ENCODE measurements around the gene H2AZ2. TPM values are rescaled to one million over a fixed set of nuclear protein-coding genes. Genes with fewer than 3 reads are reported as not detected.

The H2AZ2 gene
- total and polyA plus RNA-seq, 2 donors from 2014 or later, result 121 to 140 TPM

DNA sequence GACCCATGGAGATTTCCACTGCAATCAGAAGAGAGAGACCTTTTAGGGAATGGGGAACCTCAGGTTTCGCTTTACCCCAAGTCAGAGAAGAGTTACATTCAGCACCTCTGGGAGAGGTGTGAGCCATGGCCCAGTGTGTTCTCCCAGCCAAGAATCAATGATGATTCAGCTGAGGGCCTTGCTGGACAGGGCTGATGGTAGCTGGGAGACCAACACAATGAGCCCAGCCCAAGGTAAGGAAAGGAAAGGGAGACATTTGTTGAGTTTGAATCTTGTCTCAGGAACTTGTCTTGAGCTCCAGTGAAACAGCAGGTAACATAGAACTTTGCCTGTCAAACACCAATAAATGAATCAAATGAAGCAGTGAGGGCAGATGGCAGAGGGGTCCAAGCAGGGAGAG, 65.4 kb downstream of the H2AZ2 start:
- Histone ChIP-seq H3K27ac (ENCODE audit: low read depth in 2 of 2, low read length in 2 of 2) (no peak overlapping the region), H3K4me1 (ENCODE audit: control insufficient read depth in 2 of 3, insufficient read depth in 2 of 3, low read depth in 1 of 3, low read length in 3 of 3) (no peaks in the 10 kb centered on the region), H3K9ac (ENCODE audit: low read length in 3 of 3) (no peak overlapping the region), H3K36me3 (ENCODE audit: control insufficient read depth in 2 of 3, insufficient read depth in 3 of 3, low read length in 3 of 3) (no peaks in the 10 kb centered on the region), H3K4me3 (ENCODE audit: low read length in 3 of 3) (no peak overlapping the region), H3K27me3 (ENCODE audit: control insufficient read depth, insufficient read depth, low read length) (no peaks in the 10 kb centered on the region), H3K9me3 (ENCODE audit: control insufficient read depth in 2 of 3, insufficient read depth in 1 of 3, low read length in 3 of 3) (peaks cover 0 to 5% (median 0%) of the 10 kb centered on the region in 3 donors)
- no peak for FAIRE-seq
- DNase-seq, result no peak
- TF ChIP-seq, protein P1, sequence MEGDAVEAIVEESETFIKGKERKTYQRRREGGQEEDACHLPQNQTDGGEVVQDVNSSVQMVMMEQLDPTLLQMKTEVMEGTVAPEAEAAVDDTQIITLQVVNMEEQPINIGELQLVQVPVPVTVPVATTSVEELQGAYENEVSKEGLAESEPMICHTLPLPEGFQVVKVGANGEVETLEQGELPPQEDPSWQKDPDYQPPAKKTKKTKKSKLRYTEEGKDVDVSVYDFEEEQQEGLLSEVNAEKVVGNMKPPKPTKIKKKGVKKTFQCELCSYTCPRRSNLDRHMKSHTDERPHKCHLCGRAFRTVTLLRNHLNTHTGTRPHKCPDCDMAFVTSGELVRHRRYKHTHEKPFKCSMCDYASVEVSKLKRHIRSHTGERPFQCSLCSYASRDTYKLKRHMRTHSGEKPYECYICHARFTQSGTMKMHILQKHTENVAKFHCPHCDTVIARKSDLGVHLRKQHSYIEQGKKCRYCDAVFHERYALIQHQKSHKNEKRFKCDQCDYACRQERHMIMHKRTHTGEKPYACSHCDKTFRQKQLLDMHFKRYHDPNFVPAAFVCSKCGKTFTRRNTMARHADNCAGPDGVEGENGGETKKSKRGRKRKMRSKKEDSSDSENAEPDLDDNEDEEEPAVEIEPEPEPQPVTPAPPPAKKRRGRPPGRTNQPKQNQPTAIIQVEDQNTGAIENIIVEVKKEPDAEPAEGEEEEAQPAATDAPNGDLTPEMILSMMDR (IDR thresholded peaks at IDR 0.05; ENCODE audit: borderline replicate concordance, extremely low read depth, insufficient read depth), result no peak
- intact Hi-C loops (cut with DNase I), result no loop called here

Other genes starting within 250 kb of the H2AZ2 start
- gene OGDH, start 241.5 kb downstream of the H2AZ2 start, total RNA-seq, result 132 TPM
- 108 TPM for gene OGDH, start 241.5 kb downstream of the H2AZ2 start, polyA plus RNA-seq (ENCODE audit: insufficient read depth, low read depth, low replicate concordance)
- 127 TPM for gene ZMIZ2, start 99.2 kb downstream of the H2AZ2 start, total RNA-seq
- 30.5 TPM for gene ZMIZ2, start 99.2 kb downstream of the H2AZ2 start, polyA plus RNA-seq (ENCODE audit: insufficient read depth, low read depth, low replicate concordance)
- 1,143 TPM for gene PPIA, start 51.4 kb downstream of the H2AZ2 start, total RNA-seq
- 2,940 TPM for gene PPIA, start 51.4 kb downstream of the H2AZ2 start, polyA plus RNA-seq (ENCODE audit: insufficient read depth, low read depth, low replicate concordance)
- gene PURB, start 37.4 kb upstream of the H2AZ2 start, total RNA-seq, result 25.3 TPM
- gene PURB, start 37.4 kb upstream of the H2AZ2 start, polyA plus RNA-seq (ENCODE audit: insufficient read depth, low read depth, low replicate concordance), result 7.7 TPM
- gene MYO1G, start 130.9 kb upstream of the H2AZ2 start, total RNA-seq, result 14.3 TPM
- gene MYO1G, start 130.9 kb upstream of the H2AZ2 start, polyA plus RNA-seq (ENCODE audit: insufficient read depth, low read depth, low replicate concordance), result 0.60 TPM
- gene CCM2, start 152.1 kb upstream of the H2AZ2 start, total RNA-seq, result 35.0 TPM
- gene CCM2, start 152.1 kb upstream of the H2AZ2 start, polyA plus RNA-seq (ENCODE audit: insufficient read depth, low read depth, low replicate concordance), result 37.8 TPM
- 4.2 TPM for gene NACAD, start 240.9 kb upstream of the H2AZ2 start, total RNA-seq
- gene NACAD, start 240.9 kb upstream of the H2AZ2 start, polyA plus RNA-seq (ENCODE audit: insufficient read depth, low read depth, low replicate concordance), result 5.0 TPM

Measured in kidney (tissue), 14 donors.